Fibroblast of pulmonary artery (primary cell): Measurements from ENCODE around the gene RPN2.

Source experiments
- DNase-seq: peaks from one replicate; pipeline ENCODE4 v3.0.0-alpha.2; 2010; ENCODE audit warnings: low read depth
- H3K4me3 ChIP-seq: replicated peaks from 2 replicates; pipeline ENCODE4 v1.5.1; 2011; ENCODE audit warnings: low read depth, mild to moderate bottlenecking, control low read depth, low read length, moderate library complexity
- CTCF ChIP-seq: IDR thresholded peaks from 2 replicates; pipeline ENCODE4 v1.5.1; 2011; ENCODE audit warnings: mild to moderate bottlenecking, control low read depth, low read length, inconsistent platforms; ENCODE audit errors: missing control alignments

The RPN2 gene

GRCh38 chr20:37218441-37218840 lies 39.3 kb downstream of the RPN2 start:
- no peak overlapping the region for H3K4me3 ChIP-seq
- TF ChIP-seq CTCF: no peak
- no peak for DNase-seq

- no peak for TF ChIP-seq CTCF
- no peak for DNase-seq
- H3K4me3 ChIP-seq: no peak overlapping the region
Measured at GRCh38 chr20:37218976-37219375, 39.8 kb downstream of the RPN2 start.

GRCh38 chr20:37219751-37220668 lies 40.9 kb downstream of the RPN2 start:
- no peak overlapping the region for H3K4me3 ChIP-seq
- no peak for DNase-seq
- no peak for TF ChIP-seq CTCF

GRCh38 chr20:37220731-37221130 lies 41.6 kb downstream of the RPN2 start:
- no peak overlapping the region for H3K4me3 ChIP-seq
- no peak for TF ChIP-seq CTCF
- peak; percentile 35 for DNase-seq

- no peak for TF ChIP-seq CTCF
- no peak overlapping the region for H3K4me3 ChIP-seq
- DNase-seq: no peak
Measured at GRCh38 chr20:37222086-37222485, 43.0 kb downstream of the RPN2 start.

- H3K4me3 ChIP-seq: no peak overlapping the region
- no peak for TF ChIP-seq CTCF
- DNase-seq: peak; percentile 92
Measured at GRCh38 chr20:37223053-37223452, 43.9 kb downstream of the RPN2 start.

GRCh38 chr20:37225146-37225545 lies 46.0 kb downstream of the RPN2 start:
- no peak overlapping the region for H3K4me3 ChIP-seq
- TF ChIP-seq CTCF: no peak
- DNase-seq: no peak
